ENCODE results near the gene HMCN2. TPM values are rescaled to one million over a fixed set of nuclear protein-coding genes. Genes with fewer than 3 reads are reported as not detected.

Gene HMCN2
- total and polyA plus RNA-seq, 2 of the 4 experiments (the other 2 are of a cell fraction), result 0.02 TPM; not detected in 1

DNA sequence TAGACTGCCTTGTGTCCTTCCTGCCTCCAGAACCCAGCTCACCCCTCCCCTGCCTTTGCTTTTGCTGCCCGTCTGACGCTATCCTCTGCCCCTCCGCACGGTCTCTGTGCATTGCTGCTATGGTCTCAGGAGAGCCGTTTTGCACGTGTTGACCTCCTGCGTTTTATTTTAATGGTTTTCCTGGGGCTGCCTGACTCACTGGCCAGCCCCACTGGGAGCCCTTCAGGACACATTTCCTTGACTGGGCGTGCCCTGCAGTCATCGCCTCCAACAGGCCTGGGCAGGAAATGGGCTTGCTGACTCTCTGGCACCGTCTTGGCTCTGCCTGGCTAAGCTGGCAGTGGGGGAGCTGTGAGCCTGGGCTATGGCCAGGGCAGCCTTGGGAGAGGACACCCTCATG lies 161.3 kb downstream of the HMCN2 start:
- Histone ChIP-seq H3K9me3 (ENCODE audit: control insufficient read depth, insufficient read depth, low read length) (no peaks in the 10 kb centered on the region), H3K36me3 (ENCODE audit: control insufficient read depth, insufficient read depth, low read length) (no peaks in the 10 kb centered on the region)
- POLR2A ChIA-PET (ENCODE audit: unreplicated experiment), result no interaction called here

More for the DNA sequence above, 161.3 kb downstream of the HMCN2 start:
- Histone ChIP-seq H2BK15ac (ENCODE audit: low read depth, low read length) (no peak overlapping the region), H3K27ac (ENCODE audit: insufficient read depth, low read length) (no peak overlapping the region), H2AFZ (replicated peaks; ENCODE audit: low read length, poor library complexity) (peak overlapping the region; percentile 13), H3K56ac (ENCODE audit: extremely low read depth, insufficient read depth, low read length) (no peak overlapping the region), H3K14ac (replicated peaks; ENCODE audit: low read depth, low read length) (no peak overlapping the region), H3K4me1 (ENCODE audit: control insufficient read depth, insufficient read depth, low read length) (peaks cover 9% of the 10 kb centered on the region), H3K18ac (ENCODE audit: low read depth, low read length) (no peak overlapping the region), H4K20me1 (ENCODE audit: insufficient read depth, low read length) (no peaks in the 10 kb centered on the region), H4K8ac (ENCODE audit: low read depth in 2 of 2, low read length in 2 of 2) (no peak overlapping the region), H3K4ac (ENCODE audit: low read depth, low read length) (no peak overlapping the region), H3K79me1 (ENCODE audit: low read depth in 1 of 2, low read length in 2 of 2) (no peaks in the 10 kb centered on the region), H3K27me3 (ENCODE audit: control insufficient read depth, insufficient read depth, low read length) (peaks cover 4% of the 10 kb centered on the region), H2AK9ac (replicated peaks; ENCODE audit: low read depth, low read length, poor library complexity) (no peak overlapping the region), H2BK120ac (ENCODE audit: low read depth, low read length) (no peak overlapping the region), H3K4me2 (ENCODE audit: low read depth, low read length) (no peak overlapping the region), H2BK20ac (ENCODE audit: low read depth, low read length) (no peak overlapping the region), H3K9ac (ENCODE audit: low read depth, low read length) (no peak overlapping the region), H4K91ac (ENCODE audit: insufficient read depth, low read depth, low read length) (no peak overlapping the region), H3K9me1 (ENCODE audit: insufficient read depth, low read length) (no peaks in the 10 kb centered on the region), H2BK5ac (ENCODE audit: low read depth, low read length, poor library complexity, severe bottlenecking) (no peak overlapping the region), H3K4me3 (ENCODE audit: insufficient read depth, low read depth, low read length) (no peak overlapping the region), H4K5ac (ENCODE audit: low read depth, low read length) (no peak overlapping the region), H2AK5ac (ENCODE audit: low read depth, low read length) (no peak overlapping the region; the same call in 1 of the 2 replicates), H3K23ac (ENCODE audit: low read depth, low read length) (no peak overlapping the region)
- intact Hi-C loops (cut with micrococcal nuclease) (no loop called here), in situ Hi-C loops (cut with MboI; ENCODE audit: low sequenced_read_pairs) (no loop called here), dilution Hi-C loops (cut with HindIII; ENCODE audit: low sequenced_read_pairs, unreplicated experiment) (no loop called here)
- CTCF ChIA-PET, result no interaction called here
- no TSS peak for BruUV-seq (replicated peaks)
- peak; percentile 58 for ATAC-seq (ENCODE audit: low read depth)
- 80% methylated on average over 2 of the region's 10 CpGs; no CpG with 5 or more reads in 1 of the 2 experiments for WGBS, 2 experiments (ENCODE audit: extremely low coverage in 2 of 2, insufficient read length in 1 of 2)
- peak; percentile 35 for DNase-seq
- TF ChIP-seq CTCF (conservative IDR thresholded peaks at IDR 0.05; ENCODE audit: low read depth, low read length) (no peak), CHD1 (IDR thresholded peaks at IDR 0.05; ENCODE audit: low read depth, low read length) (no peak), RCOR1 (IDR thresholded peaks at IDR 0.05; ENCODE audit: insufficient replicate concordance, low read length) (no peak), ELK1 (IDR thresholded peaks at IDR 0.05; ENCODE audit: borderline replicate concordance, low read depth, low read length) (no peak), RAD21 (IDR thresholded peaks at IDR 0.05; ENCODE audit: low read length) (no peak), FOS (IDR thresholded peaks at IDR 0.05; ENCODE audit: low read depth, low read length) (no peak), POLR2A (IDR thresholded peaks at IDR 0.05; ENCODE audit: low read depth, low read length) (no peak), MAFK (IDR thresholded peaks at IDR 0.05; ENCODE audit: low read depth, low read length) (no peak), BHLHE40 (IDR thresholded peaks at IDR 0.05; ENCODE audit: low read depth, low read length) (no peak), CEBPB (IDR thresholded peaks at IDR 0.05; ENCODE audit: low read depth, low read length) (no peak), SMC3 (IDR thresholded peaks at IDR 0.05; ENCODE audit: low read depth, low read length) (no peak), RFX5 (IDR thresholded peaks at IDR 0.05; ENCODE audit: low read depth, low read length) (no peak), MXI1 (IDR thresholded peaks at IDR 0.05; ENCODE audit: borderline replicate concordance, low read depth, low read length) (no peak), MAZ (IDR thresholded peaks at IDR 0.05; ENCODE audit: borderline replicate concordance, low read depth, low read length) (no peak), NFE2L2 (IDR thresholded peaks at IDR 0.05; ENCODE audit: low read depth, low read length) (no peak)
- TF ChIP-seq, protein P1, sequence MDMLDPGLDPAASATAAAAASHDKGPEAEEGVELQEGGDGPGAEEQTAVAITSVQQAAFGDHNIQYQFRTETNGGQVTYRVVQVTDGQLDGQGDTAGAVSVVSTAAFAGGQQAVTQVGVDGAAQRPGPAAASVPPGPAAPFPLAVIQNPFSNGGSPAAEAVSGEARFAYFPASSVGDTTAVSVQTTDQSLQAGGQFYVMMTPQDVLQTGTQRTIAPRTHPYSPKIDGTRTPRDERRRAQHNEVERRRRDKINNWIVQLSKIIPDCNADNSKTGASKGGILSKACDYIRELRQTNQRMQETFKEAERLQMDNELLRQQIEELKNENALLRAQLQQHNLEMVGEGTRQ (IDR thresholded peaks at IDR 0.05; ENCODE audit: low read depth, low read length), result no peak
